HEK293T (cell line): ENCODE data around the gene ME3.
A peak's percentile ranks its signal among the peaks of the same experiment; 100 is the strongest.

Source experiments
- CTCF ChIA-PET: fragments of 350-600 bp; formaldehyde crosslinking; extraction: SDS; loops from one replicate; lab custom pipeline; 2021; ENCODE audit warnings: antibody characterized with exemption, inconsistent platforms; lab: Yijun Ruan, JAX
- POLR2A ChIA-PET: fragments of 350-600 bp; formaldehyde crosslinking; extraction: SDS; loops from one replicate; lab custom pipeline; 2020; ENCODE audit warnings: antibody characterized with exemption, inconsistent platforms; lab: Yijun Ruan, JAX
- DNase-seq: peaks from one replicate; pipeline ENCODE4 v3.0.0; 2012; ENCODE audit warnings: mixed read lengths; ENCODE audit errors: extremely low spot score
- ARNT ChIP-seq: fragments of 450-650 bp; IDR thresholded peaks from 2 replicates; pipeline ENCODE4 v1.6.1; 2017; ENCODE audit warnings: mild to moderate bottlenecking
- BHLHE40 ChIP-seq: fragments of 450-650 bp; IDR thresholded peaks from 2 replicates; pipeline ENCODE4 v1.6.1; 2016; ENCODE audit warnings: mild to moderate bottlenecking, moderate library complexity, borderline replicate concordance
- CTBP1 ChIP-seq: fragments of 450-650 bp; IDR thresholded peaks from 2 replicates; pipeline ENCODE4 v1.6.1; 2016; ENCODE audit warnings: borderline replicate concordance
- ELF4 ChIP-seq: fragments of 450-650 bp; IDR thresholded peaks from 2 replicates; pipeline ENCODE4 v1.6.1; 2017; ENCODE audit warnings: antibody characterized with exemption
- FOXA1 ChIP-seq: fragments of 450-650 bp; IDR thresholded peaks from 2 replicates; pipeline ENCODE4 v1.6.1; 2016; ENCODE audit warnings: mild to moderate bottlenecking
- FOXK2 ChIP-seq: fragments of 450-650 bp; IDR thresholded peaks from 2 replicates; pipeline ENCODE4 v1.6.1; 2016; ENCODE audit warnings: mild to moderate bottlenecking
- FOXM1 ChIP-seq: fragments of 450-650 bp; IDR thresholded peaks from 2 replicates; pipeline ENCODE4 v1.6.1; 2017; ENCODE audit warnings: mild to moderate bottlenecking, borderline replicate concordance
- HDGF ChIP-seq: fragments of 450-650 bp; IDR thresholded peaks from 2 replicates; pipeline ENCODE4 v1.6.1; 2017; ENCODE audit warnings: antibody characterized with exemption, borderline replicate concordance
- L3MBTL2 ChIP-seq: fragments of 450-650 bp; conservative IDR thresholded peaks from 2 replicates; pipeline ENCODE4 v1.6.1; 2016; ENCODE audit warnings: mild to moderate bottlenecking
- LEF1 ChIP-seq: fragments of 450-650 bp; IDR thresholded peaks from 2 replicates; pipeline ENCODE4 v1.6.1; 2017; ENCODE audit warnings: mild to moderate bottlenecking, borderline replicate concordance
- NFRKB ChIP-seq: fragments of 450-650 bp; IDR thresholded peaks from 2 replicates; pipeline ENCODE4 v1.6.1; 2016; ENCODE audit warnings: mild to moderate bottlenecking, moderate library complexity
- SP1 ChIP-seq: fragments of 450-650 bp; IDR thresholded peaks from 2 replicates; pipeline ENCODE4 v1.6.1; 2017
- SUZ12 ChIP-seq: fragments of 450-650 bp; IDR thresholded peaks from 2 replicates; pipeline ENCODE4 v1.6.1; 2016; ENCODE audit warnings: mild to moderate bottlenecking
- TARDBP ChIP-seq: fragments of 450-650 bp; IDR thresholded peaks from 2 replicates; pipeline ENCODE4 v1.6.1; 2016
- ZNF384 ChIP-seq: fragments of 450-650 bp; IDR thresholded peaks from 2 replicates; pipeline ENCODE4 v1.6.1; 2016
- TF ChIP-seq, protein P1 (sequence below): fragments of 450-650 bp; IDR thresholded peaks from 2 replicates; pipeline ENCODE4 v1.6.1; 2016

The ME3 gene

GRCh38 chr11:86615487-86615886 lies 56.9 kb downstream of the ME3 start:
- no peak for DNase-seq
- POLR2A ChIA-PET, result no interaction called here
- CTCF ChIA-PET, result interaction anchor here (0.5 kb wide), 1 partner anchor 158 kb away, joined by 3 read pairs; no protein-coding TSS in a partner anchor
- no peak for TF ChIP-seq NFRKB
- TF ChIP-seq FOXA1, result no peak
- TF ChIP-seq BHLHE40, result no peak
- no peak for TF ChIP-seq HDGF
- TF ChIP-seq SUZ12, result no peak
- TF ChIP-seq, protein P1, sequence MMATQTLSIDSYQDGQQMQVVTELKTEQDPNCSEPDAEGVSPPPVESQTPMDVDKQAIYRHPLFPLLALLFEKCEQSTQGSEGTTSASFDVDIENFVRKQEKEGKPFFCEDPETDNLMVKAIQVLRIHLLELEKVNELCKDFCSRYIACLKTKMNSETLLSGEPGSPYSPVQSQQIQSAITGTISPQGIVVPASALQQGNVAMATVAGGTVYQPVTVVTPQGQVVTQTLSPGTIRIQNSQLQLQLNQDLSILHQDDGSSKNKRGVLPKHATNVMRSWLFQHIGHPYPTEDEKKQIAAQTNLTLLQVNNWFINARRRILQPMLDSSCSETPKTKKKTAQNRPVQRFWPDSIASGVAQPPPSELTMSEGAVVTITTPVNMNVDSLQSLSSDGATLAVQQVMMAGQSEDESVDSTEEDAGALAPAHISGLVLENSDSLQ, result no peak
- TF ChIP-seq TARDBP, result no peak
- TF ChIP-seq LEF1, result no peak
- TF ChIP-seq L3MBTL2, result no peak
- no peak for TF ChIP-seq ZNF384
- no peak for TF ChIP-seq FOXK2
- no peak for TF ChIP-seq SP1
- no peak for TF ChIP-seq CTBP1
- TF ChIP-seq FOXM1, result no peak
- no peak for TF ChIP-seq ARNT

DNA sequence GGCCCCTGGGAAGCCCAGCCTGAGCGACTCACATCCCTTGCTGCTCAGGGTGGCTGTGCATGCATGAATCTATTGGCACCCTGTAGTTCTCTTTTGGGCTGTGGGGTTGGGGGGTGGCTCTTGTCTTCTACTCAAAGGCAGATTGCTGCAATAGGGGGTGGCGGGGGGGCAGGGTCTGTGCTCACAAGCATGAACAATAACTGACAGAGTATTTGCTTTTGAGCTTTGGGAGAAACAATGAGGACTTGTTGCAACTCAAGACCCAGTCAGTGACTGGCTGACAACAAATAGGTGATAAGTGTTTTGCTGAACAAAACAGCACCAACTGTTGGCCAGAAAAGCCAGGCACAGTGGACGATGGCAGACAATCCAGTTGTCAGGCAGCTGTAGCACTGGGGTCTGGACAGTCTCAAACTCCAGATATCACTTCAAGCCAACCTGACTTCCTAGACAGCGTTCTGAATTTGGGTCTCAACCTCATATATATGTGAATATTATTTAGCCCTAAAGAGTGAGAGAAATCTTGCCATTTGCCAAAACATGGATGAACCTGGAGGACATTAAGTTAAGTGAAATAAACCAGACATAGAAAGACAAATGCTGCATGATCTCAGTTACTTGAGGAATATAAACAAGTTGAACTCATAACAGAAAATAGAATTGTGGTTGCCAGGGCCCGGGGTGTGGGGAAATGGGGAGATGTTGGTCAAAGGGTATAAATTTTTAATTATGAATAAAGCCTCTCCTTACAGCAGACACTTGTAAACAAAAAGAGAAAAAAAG lies 61.7 kb downstream of the ME3 start:
- DNase-seq, result no peak
- TF ChIP-seq LEF1 (no peak), FOXA1 (no peak), SUZ12 (no peak), ARNT (no peak)
- CTCF ChIA-PET, result no interaction called here
- POLR2A ChIA-PET, result no interaction called here

GRCh38 chr11:86608251-86608799 lies 64.1 kb downstream of the ME3 start:
- peak; percentile 66 for DNase-seq
- ChIA-PET POLR2A (no interaction called here), CTCF (interaction anchor here (0.6 to 3.0 kb wide), 46 partner anchors 10 to 881 kb away, joined by 3 to 17 read pairs (median 4); no protein-coding TSS in a partner anchor)
- TF ChIP-seq ELF4, result no peak
- TF ChIP-seq FOXM1, result no peak
- TF ChIP-seq, protein P1, result no peak
- no peak for TF ChIP-seq LEF1
- no peak for TF ChIP-seq L3MBTL2
- no peak for TF ChIP-seq SUZ12
- TF ChIP-seq FOXK2, result no peak
- no peak for TF ChIP-seq CTBP1
- TF ChIP-seq ZNF384, result no peak
- TF ChIP-seq TARDBP, result no peak
- no peak for TF ChIP-seq FOXA1
- TF ChIP-seq NFRKB, result no peak
- TF ChIP-seq BHLHE40, result no peak
- TF ChIP-seq SP1, result no peak
- TF ChIP-seq ARNT, result no peak
- no peak for TF ChIP-seq HDGF

- no peak for DNase-seq
- TF ChIP-seq L3MBTL2 (no peak), ARNT (no peak)
- CTCF ChIA-PET, result interaction anchor here (1.0 to 3.0 kb wide), 5 partner anchors 18 to 195 kb away, joined by 3 to 13 read pairs (median 7); no protein-coding TSS in a partner anchor
- POLR2A ChIA-PET, result no interaction called here
These were observed 65.5 kb downstream of the ME3 start for GRCh38 chr11:86606836-86607481.

- ChIA-PET POLR2A (no interaction called here), CTCF (interaction anchor here (0.7 to 1.0 kb wide), 3 partner anchors 18 to 36 kb away, joined by 3 read pairs; no protein-coding TSS in a partner anchor)
- DNase-seq, result no peak
- TF ChIP-seq TARDBP (no peak), NFRKB (no peak), LEF1 (no peak), FOXK2 (no peak), ELF4 (no peak), HDGF (no peak), BHLHE40 (no peak)
These were observed 66.1 kb downstream of the ME3 start for GRCh38 chr11:86606270-86606835.

GRCh38 chr11:86596861-86597586 lies 75.4 kb downstream of the ME3 start:
- ChIA-PET CTCF (interaction anchor here (0.9 kb wide), 1 partner anchor 11 kb away, joined by 3 read pairs; no protein-coding TSS in a partner anchor), POLR2A (no interaction called here)
- DNase-seq, result no peak
- TF ChIP-seq ELF4, result no peak
- no peak for TF ChIP-seq ARNT
- TF ChIP-seq HDGF, result no peak
- no peak for TF ChIP-seq NFRKB
- no peak for TF ChIP-seq BHLHE40
- TF ChIP-seq, protein P1, result no peak
- no peak for TF ChIP-seq FOXA1
- no peak for TF ChIP-seq FOXM1
- TF ChIP-seq TARDBP, result no peak
- TF ChIP-seq ZNF384, result no peak
- no peak for TF ChIP-seq SUZ12
- TF ChIP-seq CTBP1, result no peak
- TF ChIP-seq LEF1, result no peak
- no peak for TF ChIP-seq SP1
- TF ChIP-seq L3MBTL2, result no peak
- TF ChIP-seq FOXK2, result no peak
